Uterus (tissue), 2 donors: Measurements from ENCODE around the gene WASHC4.

ENCODE experiments used
- CTCF ChIP-seq, 4 experiments: fragments of 200-600 bp in 2 of 4; fragments of 450-650 bp in 2 of 4; sonication (generic) in 2 of 4; IDR thresholded peaks; one replicate each; pipeline ENCODE4 v1.5.1; 2016 to 2019; ENCODE audit warnings: antibody characterized with exemption in 4 of 4, mild to moderate bottlenecking in 2 of 4, moderate library complexity in 1 of 4
- POLR2A ChIP-seq, 2 donors: fragments of 450-650 bp; IDR thresholded peaks; one replicate each; pipeline ENCODE4 v1.6.1; 2016; ENCODE audit warnings: antibody characterized with exemption in 2 of 2, mild to moderate bottlenecking in 1 of 2, moderate library complexity in 1 of 2

DNA sequence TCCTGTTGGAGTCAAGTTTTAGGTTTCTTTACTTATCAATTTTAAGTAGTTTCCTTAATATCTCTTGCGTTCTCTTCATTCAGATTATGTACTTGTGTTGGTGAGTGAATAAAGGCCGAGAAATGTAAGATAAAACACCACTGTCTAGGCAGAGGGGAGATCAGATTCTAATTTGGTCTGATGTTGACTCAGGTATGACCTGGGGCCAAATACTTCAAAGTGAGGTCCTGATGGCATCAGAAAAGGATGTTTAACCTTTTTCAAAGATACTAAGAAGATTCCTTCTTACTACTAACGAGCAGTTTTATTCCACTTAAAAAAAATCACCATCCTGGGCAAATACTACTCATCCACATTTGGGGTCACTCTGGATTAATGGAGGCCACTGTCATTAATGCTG is 101.6 kb downstream of the WASHC4 start:
- TF ChIP-seq CTCF (IDR thresholded peaks at IDR 0.05) (no peak), POLR2A (IDR thresholded peaks at IDR 0.05) (no peak)
